OCI-LY3 (cell line): ENCODE data around the gene LGALS9B.
"Not testable (repeated sequence)": the region's sequence is repeated elsewhere in the genome, so short reads cannot be mapped to it uniquely, and the experiment has no call there.

Source experiments
- H2AFZ ChIP-seq: fragments of 200-600, 300-600 bp; shearing (Covaris generic); 2 replicates; pipeline ENCODE4 v1.6.0; 2014; ENCODE audit warnings: antibody characterized with exemption, low read depth, low read length
- H3K27ac ChIP-seq: fragments of 200-600, 300-600 bp; sonication (generic); 2 replicates; pipeline ENCODE4 v1.5.1; 2014; ENCODE audit warnings: mild to moderate bottlenecking, low read length, moderate library complexity, mixed read lengths
- H3K27me3 ChIP-seq: fragments of 200-600, 300-600 bp; sonication (generic); 2 replicates; pipeline ENCODE4 v1.6.1; 2014; ENCODE audit warnings: low read depth, low read length, mixed read lengths
- H3K36me3 ChIP-seq: fragments of 200-600, 300-600 bp; sonication (generic); replicated peaks from 2 replicates; pipeline ENCODE3; 2014; ENCODE audit warnings: low read depth, low read length, mixed read lengths
- H3K4me1 ChIP-seq: fragments of 300-600, 200-600 bp; sonication (generic); 2 replicates; pipeline ENCODE4 v1.6.1; 2014; ENCODE audit warnings: low read length, mixed read lengths
- H3K4me2 ChIP-seq: fragments of 200-600, 300-600 bp; sonication (generic); 2 replicates; pipeline ENCODE4 v1.6.1; 2014; ENCODE audit warnings: low read length, mixed read lengths
- H3K4me3 ChIP-seq: fragments of 300-600, 200-600 bp; sonication (generic); 2 replicates; pipeline ENCODE4 v1.5.1; 2014; ENCODE audit warnings: antibody characterized with exemption, mild to moderate bottlenecking, low read length, moderate library complexity
- H3K79me2 ChIP-seq: fragments of 300-600, 200-600 bp; shearing (Covaris generic); 2 replicates; pipeline ENCODE4 v1.6.1; 2014; ENCODE audit warnings: mild to moderate bottlenecking, low read length, mixed read lengths
- H3K9ac ChIP-seq: fragments of 300-600, 200-600 bp; shearing (Covaris generic); 2 replicates; pipeline ENCODE4 v1.6.0; 2014; ENCODE audit warnings: mild to moderate bottlenecking, low read length, moderate library complexity
- H3K9me3 ChIP-seq: fragments of 200-600, 300-600 bp; shearing (Covaris generic); 2 replicates; pipeline ENCODE4 v1.6.1; 2014; ENCODE audit warnings: low read length, mixed read lengths; ENCODE audit not compliant: insufficient read depth
- H4K20me1 ChIP-seq: fragments of 200-600, 300-600 bp; sonication (generic); 2 replicates; pipeline ENCODE4 v1.6.1; 2016; ENCODE audit warnings: low read length, mixed read lengths; ENCODE audit not compliant: insufficient read depth

LGALS9B gene

DNA sequence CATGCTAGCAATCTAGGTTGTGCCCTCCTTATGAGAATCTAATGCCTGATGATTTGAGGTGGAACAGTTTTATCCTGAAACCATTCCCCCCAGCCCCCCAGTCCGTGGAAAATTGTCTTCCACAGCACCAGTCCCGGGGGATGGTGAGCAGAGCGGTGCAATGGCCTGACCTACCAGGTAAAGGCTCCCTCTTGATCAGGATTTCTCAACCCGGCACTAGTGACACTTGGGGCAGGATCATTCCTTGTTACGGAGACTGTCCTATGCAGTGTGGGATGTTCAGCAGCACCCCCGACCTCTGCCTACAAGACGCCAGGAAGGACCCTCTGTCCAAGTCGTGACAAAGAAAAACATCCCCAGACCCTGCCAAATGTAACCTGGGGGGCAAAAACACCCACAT lies 34.0 kb downstream of the LGALS9B start:
- H3K27me3 ChIP-seq, H3K27ac ChIP-seq, H3K4me1 ChIP-seq, H3K79me2 ChIP-seq, H3K9ac ChIP-seq, H3K4me3 ChIP-seq, H4K20me1 ChIP-seq, H3K9me3 ChIP-seq, H2AFZ ChIP-seq, H3K4me2 ChIP-seq, H3K36me3 ChIP-seq: not testable (repeated sequence)

DNA sequence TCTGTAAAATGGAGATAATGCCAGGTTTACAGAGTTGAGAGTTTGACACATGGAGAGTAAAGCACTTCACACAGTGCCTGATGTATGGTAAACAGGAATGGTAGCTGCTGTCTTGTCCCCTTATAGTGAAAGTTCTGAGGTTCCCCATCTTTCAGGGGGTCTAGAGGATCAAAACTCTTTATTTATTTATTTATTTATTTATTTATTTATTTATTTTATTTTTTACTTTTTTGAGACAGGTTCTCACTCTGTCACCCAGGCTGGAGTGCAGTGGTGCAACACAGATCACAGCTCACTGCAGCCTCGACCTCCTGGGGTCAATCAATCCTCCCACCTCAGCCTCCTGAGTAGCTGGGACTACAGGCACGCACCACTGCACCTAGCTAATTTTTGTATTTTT lies 40.1 kb downstream of the LGALS9B start:
- not testable (repeated sequence) for H3K9ac ChIP-seq, H3K9me3 ChIP-seq, H3K4me2 ChIP-seq, H3K27me3 ChIP-seq, H3K27ac ChIP-seq, H3K36me3 ChIP-seq, H2AFZ ChIP-seq, H3K4me3 ChIP-seq, H3K4me1 ChIP-seq, H4K20me1 ChIP-seq, H3K79me2 ChIP-seq

DNA sequence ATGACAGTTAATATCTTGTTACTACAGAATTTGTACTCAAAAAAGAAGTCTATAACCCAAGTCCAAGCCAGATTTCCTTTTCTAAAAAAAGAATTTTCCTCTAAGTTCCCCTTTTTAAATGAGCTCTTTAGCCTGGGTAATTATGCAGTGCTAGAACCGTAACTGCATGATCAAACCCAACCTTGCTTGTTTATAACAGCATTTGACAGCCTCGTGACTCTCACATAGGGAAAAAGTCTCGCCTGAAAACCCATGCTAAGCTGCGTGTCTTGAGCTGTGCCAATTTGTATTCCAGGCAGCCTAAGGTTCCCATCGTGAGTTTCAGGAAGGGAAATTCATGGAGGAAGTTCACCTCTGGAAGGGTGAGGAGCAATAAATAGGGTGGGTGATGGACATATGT lies 44.5 kb downstream of the LGALS9B start:
- not testable (repeated sequence) for H4K20me1 ChIP-seq, H3K9me3 ChIP-seq, H2AFZ ChIP-seq, H3K4me2 ChIP-seq, H3K36me3 ChIP-seq, H3K27me3 ChIP-seq, H3K9ac ChIP-seq, H3K79me2 ChIP-seq, H3K27ac ChIP-seq, H3K4me3 ChIP-seq, H3K4me1 ChIP-seq

- H3K4me2 ChIP-seq, H3K27me3 ChIP-seq, H3K36me3 ChIP-seq, H3K27ac ChIP-seq, H4K20me1 ChIP-seq, H3K4me3 ChIP-seq, H3K4me1 ChIP-seq, H2AFZ ChIP-seq, H3K9me3 ChIP-seq, H3K9ac ChIP-seq, H3K79me2 ChIP-seq: not testable (repeated sequence)
Measured at GRCh38 chr17:20418838-20419237, 48.5 kb downstream of the LGALS9B start.

DNA sequence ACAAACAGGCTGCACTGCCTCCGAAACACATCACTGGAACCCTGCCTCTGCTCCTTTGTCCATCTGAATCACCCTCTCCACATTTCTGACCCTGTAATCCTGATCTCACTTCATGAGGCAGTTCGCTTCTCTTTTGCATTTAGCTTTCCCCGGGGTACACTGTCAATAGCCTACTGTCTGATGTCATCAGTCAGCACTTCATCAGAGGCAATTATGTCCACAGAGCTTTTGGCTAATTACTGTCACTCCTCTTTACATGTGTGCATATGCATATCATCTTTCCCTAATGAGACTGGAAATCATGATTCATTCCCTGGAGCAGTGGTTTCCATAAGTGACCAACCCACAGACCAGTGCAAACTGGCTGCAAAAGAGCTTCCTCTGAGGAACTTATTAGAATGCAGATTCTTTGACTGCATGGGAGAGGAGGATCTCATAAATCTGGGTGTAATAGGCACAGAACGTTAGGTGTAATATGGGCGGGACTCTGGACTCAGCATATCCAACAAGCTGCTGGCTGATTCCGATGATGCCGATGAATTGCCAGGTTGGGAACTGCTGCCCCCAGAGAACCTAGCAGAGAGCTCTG lies 49.8 kb downstream of the LGALS9B start:
- H3K79me2 ChIP-seq, H3K27me3 ChIP-seq, H4K20me1 ChIP-seq, H3K9ac ChIP-seq, H3K27ac ChIP-seq, H2AFZ ChIP-seq, H3K36me3 ChIP-seq, H3K9me3 ChIP-seq, H3K4me3 ChIP-seq, H3K4me1 ChIP-seq, H3K4me2 ChIP-seq: not testable (repeated sequence)

GRCh38 chr17:20416381-20416911 lies 50.9 kb downstream of the LGALS9B start:
- H3K79me2 ChIP-seq, H4K20me1 ChIP-seq, H3K27me3 ChIP-seq, H3K27ac ChIP-seq, H2AFZ ChIP-seq, H3K9me3 ChIP-seq, H3K4me1 ChIP-seq, H3K9ac ChIP-seq, H3K4me2 ChIP-seq, H3K4me3 ChIP-seq, H3K36me3 ChIP-seq: not testable (repeated sequence)

DNA sequence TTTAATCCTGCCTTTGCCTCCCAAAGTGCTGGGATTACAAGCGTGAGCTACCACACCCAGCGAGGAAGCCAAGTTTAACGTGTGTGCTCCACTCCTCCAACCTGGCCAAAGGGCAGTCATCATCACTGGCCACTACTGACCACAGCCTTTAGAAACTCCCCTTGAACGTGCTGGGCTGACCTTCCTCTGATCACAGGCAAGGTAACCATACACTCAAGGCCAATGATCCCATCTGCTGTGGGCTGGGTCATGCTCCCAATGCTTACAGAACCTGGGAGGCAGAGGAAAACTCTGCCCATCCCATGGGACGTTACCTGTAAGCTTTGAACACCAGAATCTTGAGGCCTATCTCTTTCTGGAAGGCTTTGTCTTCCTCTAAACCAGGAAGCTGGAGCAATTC lies 51.9 kb downstream of the LGALS9B start:
- not testable (repeated sequence) for H3K4me2 ChIP-seq, H3K4me1 ChIP-seq, H3K79me2 ChIP-seq, H3K9me3 ChIP-seq, H3K27ac ChIP-seq, H2AFZ ChIP-seq, H3K4me3 ChIP-seq, H3K36me3 ChIP-seq, H4K20me1 ChIP-seq, H3K27me3 ChIP-seq, H3K9ac ChIP-seq

DNA sequence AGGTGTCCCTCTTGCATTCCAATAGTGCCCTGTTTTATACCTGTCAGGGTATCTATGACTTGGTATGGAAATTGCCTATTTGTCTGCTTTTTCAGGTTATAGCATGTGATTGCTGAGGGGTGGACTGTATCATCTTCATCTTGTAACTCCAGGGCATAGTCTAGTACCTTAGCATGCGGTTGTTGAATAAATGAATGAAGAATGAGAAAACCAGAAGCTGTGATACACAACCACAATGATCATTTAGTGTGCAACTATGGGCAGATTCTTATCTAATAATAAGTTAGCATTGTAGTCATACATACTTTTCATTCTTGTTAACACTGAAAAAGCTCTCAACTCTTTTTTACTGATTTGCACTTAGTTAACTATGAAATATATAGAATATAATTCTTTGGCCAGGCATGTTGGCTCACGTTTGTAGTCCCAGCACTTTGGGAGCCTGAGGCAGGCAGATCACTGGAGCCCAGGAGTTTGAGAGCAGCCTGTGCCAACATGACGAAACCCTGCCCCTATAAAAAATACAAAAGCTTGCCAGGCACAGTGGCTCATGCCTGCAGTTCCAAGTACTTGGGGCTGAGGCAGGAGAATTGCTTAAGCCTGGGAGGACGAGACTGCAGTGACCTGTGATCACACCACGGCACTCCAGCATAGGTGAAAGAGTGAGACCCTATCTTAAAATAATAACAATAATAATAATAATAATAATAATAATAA lies 65.9 kb downstream of the LGALS9B start:
- H3K79me2 ChIP-seq, H3K9ac ChIP-seq: not testable (repeated sequence)

DNA sequence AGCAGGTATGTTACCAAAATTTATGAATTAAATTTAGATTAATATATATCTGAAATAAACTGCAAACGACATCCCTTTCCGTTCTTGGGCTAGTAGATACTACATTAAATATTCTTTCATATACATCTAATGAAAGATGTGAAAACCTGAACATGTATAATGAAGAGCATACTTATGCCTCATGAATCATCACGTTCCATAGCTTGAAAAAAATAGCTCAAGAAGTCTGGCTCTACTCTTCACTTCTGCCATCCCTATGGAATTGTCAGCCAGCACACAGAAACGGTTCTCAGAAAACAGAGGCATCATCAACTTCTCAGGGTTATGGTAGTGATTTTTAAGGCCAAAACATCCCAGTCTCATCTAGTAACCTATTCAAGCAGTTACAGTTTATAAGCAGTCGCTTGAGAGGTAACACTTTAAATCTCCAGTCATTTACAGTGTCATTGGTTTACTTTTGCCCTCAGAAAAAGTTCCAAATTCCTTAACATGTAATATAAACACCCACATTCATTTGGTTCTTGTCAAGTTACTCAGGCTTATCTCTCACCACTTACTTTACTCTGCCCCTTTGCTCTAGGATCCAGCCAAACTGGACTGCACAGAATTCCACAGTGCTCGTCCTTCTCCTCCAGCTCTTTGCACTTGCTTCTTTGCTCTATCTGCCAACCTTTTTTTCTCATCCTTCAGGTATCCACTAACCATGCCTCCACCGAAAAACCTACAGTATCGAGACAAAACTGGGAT lies 66.6 kb downstream of the LGALS9B start:
- H3K27ac ChIP-seq, H3K4me2 ChIP-seq, H3K36me3 ChIP-seq, H3K4me3 ChIP-seq, H3K9me3 ChIP-seq, H2AFZ ChIP-seq, H3K27me3 ChIP-seq, H3K79me2 ChIP-seq, H4K20me1 ChIP-seq, H3K9ac ChIP-seq, H3K4me1 ChIP-seq: not testable (repeated sequence)

More for the DNA sequence above, 65.9 kb downstream of the LGALS9B start:
- not testable (repeated sequence) for H3K36me3 ChIP-seq, H3K27ac ChIP-seq, H3K4me2 ChIP-seq, H4K20me1 ChIP-seq, H3K27me3 ChIP-seq, H2AFZ ChIP-seq, H3K4me3 ChIP-seq, H3K9me3 ChIP-seq, H3K4me1 ChIP-seq
